Measurements from ENCODE around the gene QKI.

The QKI gene

DNA sequence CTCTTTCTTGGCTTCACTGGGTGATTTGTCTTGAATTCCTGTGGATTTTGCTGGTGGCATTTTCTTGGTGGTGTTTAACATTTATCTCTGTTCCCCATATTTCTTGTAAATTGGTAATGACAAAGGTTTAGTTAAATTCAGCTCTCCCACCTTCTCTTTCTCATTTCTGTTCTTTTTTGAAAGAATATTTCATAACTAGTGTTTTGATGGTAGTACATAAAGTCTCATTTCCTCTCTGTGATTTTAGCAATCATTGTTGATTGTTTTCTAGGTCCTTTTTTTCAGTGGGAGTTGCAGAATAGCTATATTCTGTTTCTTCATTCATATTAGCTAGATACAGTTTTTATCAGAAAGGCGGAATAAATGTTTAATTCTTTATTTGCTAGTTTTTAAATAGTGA lies 73.1 kb downstream of the QKI start:
- no peak for DNase-seq (ENCODE audit: low read depth)

- DNase-seq (ENCODE audit: low read depth), result no peak
Observed at GRCh38 chr6:163489584-163489983, 75.1 kb downstream of the QKI start.

DNA sequence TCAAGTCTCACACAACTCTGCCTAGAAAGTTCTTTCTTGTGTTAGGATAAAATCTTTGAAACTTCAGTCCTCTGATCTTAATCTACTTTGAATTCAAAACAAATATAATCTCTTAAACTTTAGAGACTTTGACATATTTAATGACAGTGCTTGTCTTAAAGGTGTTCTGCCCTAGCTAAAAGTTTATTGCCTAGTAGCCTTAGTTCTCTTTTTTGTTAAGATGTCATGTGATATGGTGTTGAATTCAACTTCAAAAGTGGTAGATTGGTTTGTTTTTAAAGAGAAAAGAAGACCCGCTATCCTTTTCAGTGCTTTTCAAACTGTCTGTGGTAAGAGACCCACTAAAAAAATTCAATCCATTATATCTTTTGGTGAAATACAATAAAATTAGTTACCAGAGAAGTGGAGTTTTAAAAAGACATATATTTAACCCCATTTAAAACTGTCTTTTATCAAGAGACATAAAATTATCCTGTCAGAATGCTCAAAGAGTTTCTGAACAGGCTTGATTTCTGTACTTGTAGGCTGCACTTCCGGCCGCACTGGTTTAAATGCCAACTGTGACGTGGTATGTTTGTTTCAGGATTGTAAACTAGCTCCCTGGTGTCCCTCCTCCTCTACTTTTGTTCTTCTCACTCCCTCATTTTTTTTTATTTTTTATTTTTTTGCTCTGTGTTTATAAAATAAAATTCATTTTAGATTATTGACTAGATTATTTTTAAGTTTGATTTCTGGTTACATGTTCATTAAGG lies 76.5 kb downstream of the QKI start:
- no peak for DNase-seq (ENCODE audit: low read depth)

- DNase-seq (ENCODE audit: low read depth), result no peak
Observed at GRCh38 chr6:163491737-163492300, 77.3 kb downstream of the QKI start.

- DNase-seq (ENCODE audit: low read depth), result no peak
Observed at GRCh38 chr6:163494279-163494727, 79.8 kb downstream of the QKI start.

- no peak for DNase-seq (ENCODE audit: low read depth)
Observed at GRCh38 chr6:163496205-163496604, 81.7 kb downstream of the QKI start.

- no peak for DNase-seq (ENCODE audit: low read depth)
Observed at GRCh38 chr6:163500105-163500504, 85.6 kb downstream of the QKI start.

DNA sequence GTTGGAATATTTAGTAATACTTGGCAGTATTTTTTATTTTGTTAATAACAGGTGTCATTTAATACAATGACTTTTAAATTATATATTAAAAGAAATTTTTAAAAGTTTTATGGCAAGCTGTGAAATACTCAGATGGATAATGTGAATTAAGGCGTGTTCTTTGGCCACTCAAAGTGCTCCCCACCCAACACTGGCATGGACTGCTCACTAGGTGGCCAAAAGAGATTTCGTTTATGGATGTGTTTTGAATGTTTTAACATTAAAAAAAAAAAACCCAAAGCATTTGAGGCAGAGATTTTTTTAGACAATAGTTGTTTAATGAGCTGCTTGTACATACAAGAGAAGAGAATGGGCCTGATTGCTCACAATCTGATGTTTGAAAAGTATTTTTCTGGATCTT lies 86.5 kb downstream of the QKI start:
- DNase-seq (ENCODE audit: low read depth), result no peak

GRCh38 chr6:163501439-163501838 lies 86.9 kb downstream of the QKI start:
- DNase-seq (ENCODE audit: low read depth), result no peak

DNA sequence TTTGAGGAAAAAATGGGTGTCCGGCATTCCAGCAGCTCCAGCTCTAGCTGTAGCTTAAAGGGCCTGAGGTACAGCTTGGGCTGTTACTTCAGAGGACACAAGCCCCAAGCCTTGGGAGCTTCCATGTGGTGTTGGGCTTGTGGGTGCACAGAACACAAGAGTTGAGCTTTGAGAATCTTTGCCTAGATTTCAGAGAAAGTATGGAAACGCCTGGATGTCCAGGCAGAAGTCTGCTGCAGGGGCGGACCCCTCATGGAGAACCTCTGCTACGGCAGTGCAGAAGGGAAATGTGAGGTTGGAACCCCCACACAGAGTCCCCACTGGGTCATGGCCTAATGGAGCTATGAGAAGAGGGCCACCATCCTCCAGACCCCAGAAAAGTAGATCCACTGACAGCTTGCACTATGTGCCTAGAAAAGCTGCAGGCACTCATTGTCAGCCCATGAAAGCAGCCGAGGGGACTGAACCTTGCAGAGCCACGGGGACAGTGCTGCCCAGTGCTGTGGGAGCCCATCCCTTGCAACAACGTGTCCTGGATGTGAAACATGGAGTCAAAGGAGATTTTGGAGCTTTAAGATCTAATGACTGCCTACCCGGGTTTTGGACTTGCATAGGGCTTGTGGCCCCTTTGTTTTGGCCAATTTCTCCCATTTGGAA lies 90.6 kb downstream of the QKI start:
- no peak for DNase-seq (ENCODE audit: low read depth)

DNA sequence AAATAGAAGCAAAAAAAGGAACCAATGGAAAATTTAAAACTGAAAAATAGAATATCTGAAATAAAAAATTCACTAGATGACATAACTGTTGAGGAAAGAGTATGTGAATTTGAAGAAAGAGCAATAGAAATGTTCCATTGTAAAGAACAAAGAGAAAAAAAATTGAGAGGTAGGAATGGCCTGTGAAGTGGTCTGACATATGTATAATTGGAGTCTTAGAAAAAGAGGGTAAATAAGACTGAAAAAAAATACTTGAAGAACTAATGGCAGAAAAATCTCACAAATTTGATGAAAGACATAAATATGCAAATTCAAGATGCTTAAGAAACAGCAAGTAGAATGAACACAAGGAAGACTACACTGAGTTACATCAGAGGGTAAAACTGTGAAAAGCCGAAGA lies 93.4 kb downstream of the QKI start:
- DNase-seq (ENCODE audit: low read depth), result no peak

GRCh38 chr6:163513003-163513402 lies 98.5 kb downstream of the QKI start:
- no peak for DNase-seq (ENCODE audit: low read depth)

- no peak for DNase-seq (ENCODE audit: low read depth)
Observed at GRCh38 chr6:163513570-163514166, 99.2 kb downstream of the QKI start.

- DNase-seq (ENCODE audit: low read depth), result no peak
Observed at GRCh38 chr6:163516908-163517307, 102.4 kb downstream of the QKI start.

DNA sequence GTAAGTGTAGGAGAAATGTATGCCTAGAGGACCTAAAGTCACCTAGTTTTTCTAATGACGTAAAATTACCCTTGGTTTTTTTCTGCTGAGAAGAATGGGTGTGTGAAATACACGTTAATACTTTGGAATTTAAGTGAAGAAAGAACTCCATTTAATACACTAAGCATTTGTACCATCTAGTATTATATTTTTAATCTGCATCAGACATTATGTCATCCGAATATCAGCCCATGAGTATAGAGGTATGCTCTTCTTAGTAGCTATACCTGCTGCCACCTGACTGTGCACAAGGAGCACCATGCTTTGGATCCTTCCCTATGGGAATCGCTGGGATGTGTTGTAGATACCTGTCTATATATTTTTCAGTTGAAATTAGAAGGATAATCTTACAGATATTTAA lies 106.4 kb downstream of the QKI start:
- no peak for DNase-seq (ENCODE audit: low read depth)

- DNase-seq (ENCODE audit: low read depth), result no peak
Observed at GRCh38 chr6:163522033-163522432, 107.5 kb downstream of the QKI start.

GRCh38 chr6:163525926-163526325 lies 111.4 kb downstream of the QKI start:
- no peak for DNase-seq (ENCODE audit: low read depth)

- no peak for DNase-seq (ENCODE audit: low read depth)
Observed at GRCh38 chr6:163526346-163526745, 111.8 kb downstream of the QKI start.

- no peak for DNase-seq (ENCODE audit: low read depth)
Observed at GRCh38 chr6:163527291-163527690, 112.8 kb downstream of the QKI start.

DNA sequence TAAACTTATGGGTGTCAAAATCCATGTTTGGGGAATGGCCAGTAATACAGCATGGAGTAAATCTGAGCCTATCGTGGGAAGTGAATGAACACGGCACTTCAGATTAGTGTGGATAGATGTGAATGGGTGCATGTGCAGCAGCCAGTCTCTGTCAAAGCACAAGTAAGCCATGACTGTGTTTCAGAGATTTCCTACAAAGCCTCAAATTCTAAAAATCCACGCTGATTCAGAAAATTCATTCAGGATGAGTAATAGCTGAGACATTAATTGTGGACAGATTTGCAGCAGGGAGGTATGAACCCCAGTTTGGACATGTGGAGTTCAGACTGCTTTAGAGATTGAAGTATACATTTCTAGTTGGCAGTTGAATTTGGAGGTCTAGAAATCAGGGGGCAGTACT lies 115.1 kb downstream of the QKI start:
- DNase-seq (ENCODE audit: low read depth), result no peak

GRCh38 chr6:163530406-163530805 lies 115.9 kb downstream of the QKI start:
- DNase-seq (ENCODE audit: low read depth), result no peak

- DNase-seq (ENCODE audit: low read depth), result no peak
Observed at GRCh38 chr6:163531122-163531521, 116.6 kb downstream of the QKI start.

DNA sequence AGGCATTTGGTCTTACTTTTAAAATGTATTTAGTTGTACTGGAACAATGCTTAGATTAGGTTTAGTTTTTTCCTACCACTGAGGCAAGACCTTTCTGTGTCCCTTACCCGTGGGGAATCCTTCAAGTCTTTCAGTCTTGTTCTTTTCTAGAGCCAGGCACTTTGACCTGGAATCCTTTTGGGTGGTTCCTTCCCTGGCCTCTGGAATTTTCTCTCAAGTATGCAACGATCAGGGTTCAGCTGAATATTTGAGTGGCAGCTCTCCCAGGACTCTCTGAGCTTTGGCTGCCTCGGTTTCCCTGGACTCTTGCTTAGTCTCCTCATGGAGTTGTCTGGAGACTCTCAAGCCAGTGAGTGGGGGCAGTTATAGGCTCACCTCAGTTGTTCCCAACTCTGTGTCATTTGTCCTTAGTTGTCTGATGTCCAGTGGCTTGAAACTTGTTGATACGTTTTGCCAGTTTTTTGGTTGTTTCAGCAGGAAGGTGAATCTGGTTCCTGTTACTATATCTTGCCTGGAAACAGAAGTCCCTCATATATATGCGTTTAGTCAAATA lies 118.1 kb downstream of the QKI start:
- no peak for DNase-seq (ENCODE audit: low read depth)

Data from T follicular helper cell (primary cell).